Stimulated activated CD4-positive, alpha-beta T cell treated with anti-CD3 and anti-CD28 coated beads, Interleukin-4, amount 100 ng/mL, for 1 hour (primary cell): ENCODE measurements around the gene ADA.
"Not testable (repeated sequence)": the region's sequence is repeated elsewhere in the genome, so short reads cannot be mapped to it uniquely, and the experiment has no call there.

ENCODE experiments used
- DNase-seq: peaks from one replicate; pipeline ENCODE4 v3.0.0-alpha.2; 2020

ADA gene

GRCh38 chr20:44651684-44652423 is at the start of gene ADA:
Gene ADA (minus strand): TSS chr20:44651699. CDS start chr20:44651607, 92 bp downstream.
- DNase-seq = peak; percentile 47

DNA sequence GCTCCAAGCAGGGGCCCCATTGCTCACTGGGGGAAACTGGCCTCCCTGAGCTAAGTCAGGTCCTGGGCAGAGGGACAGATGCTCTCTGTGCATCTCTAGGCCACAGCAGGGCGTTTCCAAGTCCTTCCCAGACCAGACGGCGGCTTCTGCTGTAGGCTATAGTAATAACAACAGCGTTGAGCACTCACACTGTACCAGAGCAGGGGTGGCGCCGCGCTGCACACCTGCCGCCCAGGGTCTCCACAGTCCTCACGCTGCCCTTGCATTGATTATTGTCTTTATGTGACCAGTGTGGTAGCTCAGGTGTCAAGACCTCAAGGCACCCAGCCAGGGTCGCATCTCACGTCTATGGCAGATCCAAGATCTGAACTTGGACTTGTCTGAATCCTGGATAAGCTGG is 48.8 kb upstream of the ADA start:
- no peak for DNase-seq

- DNase-seq = no peak
Measured at GRCh38 chr20:44698351-44698750, 46.9 kb upstream of the ADA start.

- not testable (repeated sequence) for DNase-seq
Measured at GRCh38 chr20:44697041-44697440, 45.5 kb upstream of the ADA start.

DNA sequence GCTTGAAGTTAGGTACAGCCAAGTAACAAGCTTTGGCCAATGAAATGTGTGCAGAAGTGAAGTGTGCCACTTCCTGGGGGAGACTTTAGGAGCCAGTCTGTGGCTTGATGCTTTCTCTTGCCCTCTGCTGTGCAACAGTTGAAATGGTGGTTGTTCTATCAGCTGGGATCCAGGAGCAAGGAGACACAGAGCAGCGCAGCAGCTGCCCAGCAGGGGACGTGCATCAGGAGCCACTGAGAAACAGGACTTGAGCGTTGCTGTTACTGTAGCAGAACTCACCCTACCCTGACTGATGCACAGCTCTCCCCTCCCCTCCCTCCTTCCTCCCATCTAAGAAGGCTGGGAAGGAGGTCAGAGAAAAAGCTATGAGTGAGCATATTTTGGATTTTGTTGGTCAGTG is 44.8 kb upstream of the ADA start:
- DNase-seq = no peak

GRCh38 chr20:44695674-44696300 is 44.3 kb upstream of the ADA start:
- no peak for DNase-seq

DNA sequence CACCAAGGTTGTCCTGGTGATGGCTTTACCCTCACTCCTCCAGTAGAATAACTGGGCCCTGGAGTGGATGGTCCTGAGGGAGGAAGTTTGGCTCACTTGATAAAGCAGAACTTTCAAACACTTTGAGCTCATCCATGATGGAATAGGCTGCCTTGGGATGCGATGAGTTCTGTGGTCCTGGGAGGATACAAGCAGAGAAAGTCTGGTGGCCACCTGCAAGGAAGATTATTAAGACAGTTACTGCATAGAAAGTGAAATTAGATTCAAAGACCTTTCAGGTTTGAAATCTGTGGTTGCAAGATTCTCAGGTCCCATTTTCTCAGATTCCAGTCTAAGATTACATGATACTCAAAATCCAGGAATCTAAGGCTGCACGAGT is 43.8 kb upstream of the ADA start:
- no peak for DNase-seq

- DNase-seq = no peak
Measured at GRCh38 chr20:44694159-44694558, 42.7 kb upstream of the ADA start.

DNA sequence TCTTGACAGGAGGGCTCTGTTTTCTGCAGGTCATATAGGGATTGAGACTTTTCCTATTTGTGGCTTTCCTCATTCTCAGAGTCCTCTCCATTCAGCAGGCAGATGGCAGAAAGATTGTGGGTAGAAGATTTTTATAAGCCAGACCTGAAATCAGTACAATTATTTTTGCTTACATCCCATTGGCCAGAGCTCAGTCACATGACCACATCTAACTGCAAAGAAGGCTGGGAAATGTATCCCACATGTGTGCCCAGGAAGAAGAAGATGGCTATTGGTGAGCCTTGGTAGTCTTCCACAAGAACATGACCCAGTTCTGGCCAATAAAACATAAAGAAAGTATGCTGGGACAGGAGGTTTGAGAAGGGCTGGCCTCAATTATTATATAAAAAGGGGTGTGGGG is 42.1 kb upstream of the ADA start:
- DNase-seq = no peak

DNA sequence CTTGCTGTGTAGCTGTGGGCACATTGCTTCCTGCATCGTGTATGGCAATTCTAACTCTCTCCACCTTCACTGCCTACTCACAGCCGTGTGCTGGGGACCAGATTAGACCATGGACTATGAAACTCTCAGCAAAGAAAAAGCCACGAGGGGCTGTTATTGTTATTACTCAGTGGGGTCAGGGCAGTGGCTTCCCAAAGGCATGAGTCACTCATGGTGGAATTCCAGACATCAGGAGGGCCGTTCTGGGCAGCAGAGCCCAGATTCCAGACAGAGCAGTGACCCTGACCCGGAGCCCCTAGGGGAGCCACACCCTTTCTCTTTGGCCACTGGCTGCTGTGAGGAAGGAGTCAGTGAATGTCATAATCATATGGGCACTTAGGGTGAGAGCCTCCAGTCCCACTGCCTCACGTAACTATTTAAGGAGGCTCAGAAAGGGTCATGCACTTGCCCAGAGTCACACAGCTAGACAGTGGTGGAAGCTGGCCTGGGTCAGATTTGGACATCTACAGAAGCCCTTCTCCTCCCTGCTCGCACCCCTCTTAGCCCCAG is 41.5 kb upstream of the ADA start:
- DNase-seq = no peak

DNA sequence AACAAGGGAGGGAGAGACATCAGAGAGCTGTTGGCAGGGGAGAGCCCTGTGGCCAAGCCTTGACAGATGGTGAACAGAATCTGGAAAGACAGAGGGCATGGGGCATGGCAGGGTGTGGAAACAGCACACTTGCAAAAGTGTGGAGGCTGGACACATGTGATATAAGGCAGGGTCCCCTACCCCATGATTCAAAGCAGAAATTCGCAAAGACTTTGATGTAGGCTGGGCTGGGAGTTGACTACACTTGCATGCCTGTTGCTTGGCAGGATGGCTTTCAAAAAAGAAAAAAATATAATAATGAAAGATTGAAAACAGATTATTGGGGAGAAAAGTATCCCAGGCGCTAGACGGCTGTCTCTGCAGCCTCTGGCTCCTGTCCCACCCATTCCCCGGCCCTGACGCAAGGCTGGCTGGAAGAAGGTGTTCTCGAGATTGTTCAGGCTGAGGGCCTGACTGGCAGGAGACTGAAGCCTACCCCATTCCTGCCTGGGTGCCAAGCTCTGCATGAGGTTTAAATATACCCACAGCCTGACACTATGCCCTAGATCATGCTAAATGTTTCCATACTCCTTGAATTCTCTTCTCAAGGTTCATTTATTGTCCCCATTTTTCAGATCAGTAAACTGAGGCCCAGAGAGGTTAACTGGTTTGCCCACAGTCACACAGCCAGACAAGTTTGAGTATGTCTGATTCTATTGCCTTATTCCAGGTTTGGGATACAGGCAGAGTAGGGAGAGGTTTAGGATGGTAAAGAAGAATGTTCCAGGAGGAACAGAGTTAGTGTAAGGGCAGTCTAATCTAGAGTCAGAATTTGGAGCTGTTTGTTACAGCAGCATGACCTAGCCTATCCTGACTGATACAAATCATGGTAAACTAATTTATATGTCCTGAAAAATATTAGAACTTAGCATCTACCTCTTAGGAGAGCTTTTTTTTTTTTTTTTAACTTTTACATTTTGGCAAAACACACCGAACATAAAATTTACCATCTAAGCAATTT is 40.2 kb upstream of the ADA start:
- no peak for DNase-seq

- DNase-seq = no peak
Measured at GRCh38 chr20:44690781-44691423, 39.4 kb upstream of the ADA start.

DNA sequence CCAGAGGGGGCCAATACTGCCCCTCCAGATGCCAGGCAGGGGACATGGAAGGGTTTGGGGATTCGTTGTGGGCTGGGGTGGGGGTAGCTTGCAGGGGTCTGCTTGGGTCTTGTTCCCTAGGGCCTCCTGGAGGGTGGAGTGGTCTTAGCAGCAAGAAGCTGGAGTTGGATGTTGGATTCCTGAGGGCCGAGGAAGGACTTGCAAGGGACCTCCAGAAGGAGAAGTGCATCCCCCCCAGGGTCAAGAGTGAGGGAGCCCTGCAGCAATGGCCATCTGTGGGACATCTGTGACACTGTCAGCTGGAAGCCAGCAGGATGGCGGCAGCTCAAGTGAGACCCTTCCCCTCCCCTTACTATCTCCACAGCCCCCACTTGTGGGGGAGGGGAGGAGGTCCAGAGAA is 38.3 kb upstream of the ADA start:
- DNase-seq = no peak

- DNase-seq = no peak
Measured at GRCh38 chr20:44688053-44688625, 36.6 kb upstream of the ADA start.

DNA sequence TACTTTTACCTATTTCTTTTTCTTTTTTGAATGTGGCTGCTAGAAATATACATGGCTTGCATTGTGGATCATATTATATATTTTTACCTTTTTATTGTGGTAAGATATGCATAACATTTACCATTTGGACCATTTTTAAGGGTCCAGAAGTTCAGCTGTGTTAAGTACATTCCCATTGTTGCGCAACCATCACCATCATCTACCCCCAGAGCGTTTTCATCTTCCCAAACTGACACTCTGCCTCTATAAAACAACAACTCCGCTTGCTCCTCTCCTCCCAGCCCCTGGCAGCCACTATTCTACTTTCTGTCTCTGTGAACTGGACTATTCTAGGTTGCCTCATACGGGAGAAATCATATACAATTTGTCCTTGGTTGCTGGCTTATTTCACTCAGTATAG is 35.4 kb upstream of the ADA start:
- no peak for DNase-seq

GRCh38 chr20:44684047-44684967 is 32.8 kb upstream of the ADA start:
- DNase-seq = no peak

GRCh38 chr20:44683263-44684046 is 32.0 kb upstream of the ADA start:
- peak; percentile 57 for DNase-seq

GRCh38 chr20:44681796-44682566 is 30.5 kb upstream of the ADA start:
- no peak for DNase-seq

DNA sequence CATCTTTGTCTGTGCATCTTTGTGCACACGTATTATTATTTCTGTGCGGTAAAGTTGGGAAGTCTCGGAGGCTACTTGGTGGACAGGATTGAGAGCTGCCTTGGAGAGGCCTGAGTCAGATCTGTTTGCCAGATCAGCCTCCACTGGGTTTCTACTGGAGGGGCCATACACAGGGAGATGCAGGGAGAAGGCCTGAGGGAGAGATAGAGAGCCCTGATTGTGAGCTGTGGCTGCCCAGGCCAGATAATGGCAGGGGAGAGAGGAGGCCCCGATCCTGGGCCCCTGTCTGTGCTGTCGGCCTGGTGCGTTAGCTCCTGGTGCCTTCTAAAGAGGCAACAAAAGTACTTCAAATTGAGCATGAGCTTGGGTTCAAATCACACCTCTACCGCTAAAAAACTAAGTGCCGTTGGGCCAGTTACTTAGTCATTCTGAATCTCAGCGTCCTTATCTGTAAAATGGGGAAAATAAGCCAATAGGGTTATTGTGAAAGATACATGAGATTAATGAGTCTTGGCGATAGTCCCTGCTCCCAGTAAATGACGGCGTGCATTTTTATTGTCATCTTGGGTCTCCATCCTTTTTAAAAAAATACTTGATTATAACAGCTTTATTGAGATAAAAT is 27.6 kb upstream of the ADA start:
- DNase-seq = no peak
